ENCODE measurements around the gene VWA8.

The VWA8 gene

GRCh38 chr13:41601718-41602445 lies 359.0 kb downstream of the VWA8 start:
- no peak overlapping the region for H3K27ac ChIP-seq

GRCh38 chr13:41599619-41600018 lies 361.3 kb downstream of the VWA8 start:
- Histone ChIP-seq H3K36me3 (ENCODE audit: insufficient read depth) (no peaks in the 10 kb centered on the region), H3K79me2 (ENCODE audit: insufficient read depth, low read depth) (no peaks in the 10 kb centered on the region), H3K4me2 (no peak overlapping the region), H3K27me3 (ENCODE audit: insufficient read depth, low read depth) (no peaks in the 10 kb centered on the region), H2AFZ (ENCODE audit: low read depth) (no peak overlapping the region), H3K27ac (no peak overlapping the region), H3K9ac (no peak overlapping the region), H3K4me1 (ENCODE audit: low read depth, poor library complexity, severe bottlenecking) (no peaks in the 10 kb centered on the region), H4K20me1 (ENCODE audit: insufficient read depth) (no peaks in the 10 kb centered on the region), H3K4me3 (IDR thresholded peaks at IDR 0.05; ENCODE audit: insufficient read depth, low read depth, low read length) (no peak overlapping the region)
- TF ChIP-seq CTCF (conservative IDR thresholded peaks at IDR 0.05; ENCODE audit: low read depth, low read length) = no peak

More at GRCh38 chr13:41601718-41602445, 359.0 kb downstream of the VWA8 start:
- Histone ChIP-seq H3K9ac (no peak overlapping the region), H3K79me2 (ENCODE audit: insufficient read depth, low read depth) (no peaks in the 10 kb centered on the region), H3K4me1 (ENCODE audit: low read depth, poor library complexity, severe bottlenecking) (no peaks in the 10 kb centered on the region), H3K36me3 (ENCODE audit: insufficient read depth) (no peaks in the 10 kb centered on the region), H3K4me2 (no peak overlapping the region), H3K27me3 (ENCODE audit: insufficient read depth, low read depth) (no peaks in the 10 kb centered on the region), H2AFZ (ENCODE audit: low read depth) (no peak overlapping the region), H3K4me3 (IDR thresholded peaks at IDR 0.05; ENCODE audit: insufficient read depth, low read depth, low read length) (no peak overlapping the region), H4K20me1 (ENCODE audit: insufficient read depth) (no peaks in the 10 kb centered on the region)
- no peak for TF ChIP-seq CTCF (conservative IDR thresholded peaks at IDR 0.05; ENCODE audit: low read depth, low read length)

GRCh38 chr13:41597348-41598041 lies 363.4 kb downstream of the VWA8 start:
- H3K36me3 ChIP-seq (ENCODE audit: insufficient read depth) = no peaks in the 10 kb centered on the region
- H3K4me1 ChIP-seq (ENCODE audit: low read depth, poor library complexity, severe bottlenecking) = no peaks in the 10 kb centered on the region
- no peak overlapping the region for H3K9ac ChIP-seq
- no peak for TF ChIP-seq CTCF (conservative IDR thresholded peaks at IDR 0.05; ENCODE audit: low read depth, low read length)
- H3K4me2 ChIP-seq = no peak overlapping the region
- H3K79me2 ChIP-seq (ENCODE audit: insufficient read depth, low read depth) = no peaks in the 10 kb centered on the region
- no peak overlapping the region for H3K27ac ChIP-seq
- no peaks in the 10 kb centered on the region for H3K27me3 ChIP-seq (ENCODE audit: insufficient read depth, low read depth)
- H4K20me1 ChIP-seq (ENCODE audit: insufficient read depth) = no peaks in the 10 kb centered on the region
- no peak overlapping the region for H2AFZ ChIP-seq (ENCODE audit: low read depth)
- H3K4me3 ChIP-seq (IDR thresholded peaks at IDR 0.05; ENCODE audit: insufficient read depth, low read depth, low read length) = no peak overlapping the region

GRCh38 chr13:41596190-41596589 lies 364.7 kb downstream of the VWA8 start:
- no peaks in the 10 kb centered on the region for H3K79me2 ChIP-seq (ENCODE audit: insufficient read depth, low read depth)
- no peak overlapping the region for H3K27ac ChIP-seq
- no peak overlapping the region for H3K4me3 ChIP-seq (IDR thresholded peaks at IDR 0.05; ENCODE audit: insufficient read depth, low read depth, low read length)
- H3K9ac ChIP-seq = no peak overlapping the region
- no peak for TF ChIP-seq CTCF (conservative IDR thresholded peaks at IDR 0.05; ENCODE audit: low read depth, low read length)
- H4K20me1 ChIP-seq (ENCODE audit: insufficient read depth) = no peaks in the 10 kb centered on the region
- no peaks in the 10 kb centered on the region for H3K36me3 ChIP-seq (ENCODE audit: insufficient read depth)
- no peaks in the 10 kb centered on the region for H3K4me1 ChIP-seq (ENCODE audit: low read depth, poor library complexity, severe bottlenecking)
- H2AFZ ChIP-seq (ENCODE audit: low read depth) = no peak overlapping the region
- H3K27me3 ChIP-seq (ENCODE audit: insufficient read depth, low read depth) = no peaks in the 10 kb centered on the region
- H3K4me2 ChIP-seq = no peak overlapping the region

Data from KMS-11 (cell line).